ENCODE results near the gene NLRP7.
"Not testable (repeated sequence)": the region's sequence is repeated elsewhere in the genome, so short reads cannot be mapped to it uniquely, and the experiment has no call there.

NLRP7 gene

DNA sequence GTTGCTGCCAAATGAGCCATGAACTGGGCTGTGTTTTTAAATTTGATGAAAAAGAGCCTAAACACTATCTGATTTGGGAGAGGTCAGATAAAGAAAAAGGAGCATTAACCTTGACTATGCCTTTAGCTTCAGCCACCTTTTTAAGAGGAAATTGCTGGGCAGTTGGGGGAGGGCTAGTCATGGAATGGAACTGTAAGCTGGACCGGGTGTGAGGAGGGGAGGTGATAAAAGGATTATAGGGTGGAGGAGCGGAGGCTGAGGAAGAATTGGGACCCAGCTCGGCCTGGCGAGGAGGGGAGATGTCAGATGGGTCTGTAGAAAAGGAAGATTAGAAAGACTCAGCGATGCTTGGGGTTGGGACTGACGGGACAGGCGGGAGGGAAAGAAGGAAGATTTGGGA, 48.6 kb downstream of the NLRP7 start:
- H3K36me3 ChIP-seq (ENCODE audit: low read length); H3K9me2 ChIP-seq (replicated peaks; ENCODE audit: insufficient read depth, low read length); H3F3A ChIP-seq (ENCODE audit: insufficient read depth); H2AFZ ChIP-seq (ENCODE audit: low read depth, low read length, severe bottlenecking); H3K4me2 ChIP-seq (ENCODE audit: low read depth, low read length, poor library complexity, severe bottlenecking); H4K20me1 ChIP-seq (ENCODE audit: low read depth, low read length); H3K27ac ChIP-seq (ENCODE audit: low read depth, low read length); H3K9me3 ChIP-seq (ENCODE audit: insufficient read depth, low read length); H3K79me2 ChIP-seq (ENCODE audit: insufficient read depth, low read length); H3K4me3 ChIP-seq (ENCODE audit: insufficient read depth, low read length, poor library complexity, severe bottlenecking); H3K9ac ChIP-seq (ENCODE audit: low read length); H3K27me3 ChIP-seq (ENCODE audit: low read length): not testable (repeated sequence)

DNA sequence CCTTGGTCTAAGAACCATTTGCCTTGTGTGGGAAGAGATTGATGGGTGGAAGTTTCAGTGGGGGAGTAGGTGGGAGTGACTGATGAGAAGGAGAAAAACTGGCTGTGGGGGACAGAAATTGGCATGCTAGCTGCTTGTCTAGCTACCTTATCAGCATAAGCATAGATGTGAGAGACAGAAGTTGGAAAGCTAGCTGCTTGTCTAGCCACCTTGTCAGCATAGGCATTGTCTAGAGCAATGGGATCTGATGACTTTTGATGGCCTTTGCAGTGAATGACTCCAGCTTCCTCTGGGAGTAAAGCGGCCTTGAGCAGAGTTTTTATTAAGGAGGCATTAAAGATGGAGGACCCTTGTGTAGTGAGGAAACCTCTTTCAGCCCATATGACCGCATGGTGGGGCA, 51.3 kb downstream of the NLRP7 start:
- H4K20me1 ChIP-seq (ENCODE audit: low read depth, low read length) = no peaks in the 10 kb centered on the region
- H3K79me2 ChIP-seq (ENCODE audit: insufficient read depth, low read length) = no peaks in the 10 kb centered on the region
- H3K27me3 ChIP-seq (ENCODE audit: low read length) = no peaks in the 10 kb centered on the region

DNA sequence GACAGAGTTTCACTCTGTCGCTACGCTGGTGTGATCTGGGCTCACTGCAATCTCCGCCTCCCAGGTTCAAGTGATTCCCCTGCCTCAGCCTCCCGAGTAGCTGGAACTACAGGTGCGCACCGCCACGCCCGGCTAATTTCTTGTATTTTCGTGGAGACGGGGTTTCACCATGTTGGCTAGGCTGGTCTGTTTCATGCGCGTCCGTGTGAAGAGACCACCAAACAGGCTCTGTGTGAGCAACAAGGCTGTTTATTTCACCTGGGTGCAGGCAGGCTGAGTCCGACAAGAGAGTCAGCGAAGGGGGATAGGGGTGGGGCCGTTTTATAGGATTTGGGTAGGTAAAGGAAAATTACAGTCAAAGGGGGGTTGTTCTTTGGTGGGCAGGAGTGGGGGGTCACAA, 53.2 kb downstream of the NLRP7 start:
- H3K9me2 ChIP-seq (replicated peaks; ENCODE audit: insufficient read depth, low read length); H4K20me1 ChIP-seq (ENCODE audit: low read depth, low read length); H3K27me3 ChIP-seq (ENCODE audit: low read length); H3K4me3 ChIP-seq (ENCODE audit: insufficient read depth, low read length, poor library complexity, severe bottlenecking); H3F3A ChIP-seq (ENCODE audit: insufficient read depth); H3K36me3 ChIP-seq (ENCODE audit: low read length); H3K27ac ChIP-seq (ENCODE audit: low read depth, low read length); H3K79me2 ChIP-seq (ENCODE audit: insufficient read depth, low read length); H3K9me3 ChIP-seq (ENCODE audit: insufficient read depth, low read length); H2AFZ ChIP-seq (ENCODE audit: low read depth, low read length, severe bottlenecking); H3K9ac ChIP-seq (ENCODE audit: low read length); H3K4me2 ChIP-seq (ENCODE audit: low read depth, low read length, poor library complexity, severe bottlenecking): not testable (repeated sequence)

More for the DNA sequence above, 51.3 kb downstream of the NLRP7 start:
- H3K4me2 ChIP-seq (ENCODE audit: low read depth, low read length, poor library complexity, severe bottlenecking) = no peak overlapping the region
- H3K27ac ChIP-seq (ENCODE audit: low read depth, low read length) = no peak overlapping the region
- no peak overlapping the region for H3K4me3 ChIP-seq (ENCODE audit: insufficient read depth, low read length, poor library complexity, severe bottlenecking)
- no peaks in the 10 kb centered on the region for H3F3A ChIP-seq (ENCODE audit: insufficient read depth)
- H3K9me3 ChIP-seq (ENCODE audit: insufficient read depth, low read length) = no peaks in the 10 kb centered on the region
- no peak overlapping the region for H2AFZ ChIP-seq (ENCODE audit: low read depth, low read length, severe bottlenecking)
- TF ChIP-seq EZH2phosphoT487 (conservative IDR thresholded peaks at IDR 0.05; ENCODE audit: low read length) = no peak
- TF ChIP-seq, protein P1, sequence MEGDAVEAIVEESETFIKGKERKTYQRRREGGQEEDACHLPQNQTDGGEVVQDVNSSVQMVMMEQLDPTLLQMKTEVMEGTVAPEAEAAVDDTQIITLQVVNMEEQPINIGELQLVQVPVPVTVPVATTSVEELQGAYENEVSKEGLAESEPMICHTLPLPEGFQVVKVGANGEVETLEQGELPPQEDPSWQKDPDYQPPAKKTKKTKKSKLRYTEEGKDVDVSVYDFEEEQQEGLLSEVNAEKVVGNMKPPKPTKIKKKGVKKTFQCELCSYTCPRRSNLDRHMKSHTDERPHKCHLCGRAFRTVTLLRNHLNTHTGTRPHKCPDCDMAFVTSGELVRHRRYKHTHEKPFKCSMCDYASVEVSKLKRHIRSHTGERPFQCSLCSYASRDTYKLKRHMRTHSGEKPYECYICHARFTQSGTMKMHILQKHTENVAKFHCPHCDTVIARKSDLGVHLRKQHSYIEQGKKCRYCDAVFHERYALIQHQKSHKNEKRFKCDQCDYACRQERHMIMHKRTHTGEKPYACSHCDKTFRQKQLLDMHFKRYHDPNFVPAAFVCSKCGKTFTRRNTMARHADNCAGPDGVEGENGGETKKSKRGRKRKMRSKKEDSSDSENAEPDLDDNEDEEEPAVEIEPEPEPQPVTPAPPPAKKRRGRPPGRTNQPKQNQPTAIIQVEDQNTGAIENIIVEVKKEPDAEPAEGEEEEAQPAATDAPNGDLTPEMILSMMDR (IDR thresholded peaks at IDR 0.05; ENCODE audit: insufficient read depth, low read length, poor library complexity, severe bottlenecking) = no peak
- H3K36me3 ChIP-seq (ENCODE audit: low read length) = no peaks in the 10 kb centered on the region
- no peaks in the 10 kb centered on the region for H3K9me2 ChIP-seq (replicated peaks; ENCODE audit: insufficient read depth, low read length)
- no peak overlapping the region for H3K9ac ChIP-seq (ENCODE audit: low read length)

DNA sequence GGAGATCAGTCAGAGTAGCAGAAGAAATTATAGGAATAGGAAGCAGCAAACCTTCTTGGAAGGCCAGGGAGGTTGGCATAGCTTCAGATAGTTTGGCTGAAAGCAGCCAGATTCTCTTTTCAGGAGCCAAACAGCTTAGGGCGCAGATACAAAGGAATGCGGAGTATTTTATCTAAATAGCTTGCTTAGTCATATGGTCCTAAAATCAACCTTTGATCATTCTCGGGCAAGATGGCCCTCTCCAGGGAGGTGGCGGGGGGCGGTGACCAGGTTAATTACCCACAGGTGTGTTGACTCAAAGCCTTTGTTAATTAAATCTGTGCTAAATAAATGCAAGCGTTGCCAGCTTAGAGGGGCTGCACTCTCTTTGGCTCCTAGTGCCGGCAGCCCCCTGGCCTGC, 53.9 kb downstream of the NLRP7 start:
- Histone ChIP-seq H3K4me2 (ENCODE audit: low read depth, low read length, poor library complexity, severe bottlenecking) (no peak overlapping the region), H3K9me2 (replicated peaks; ENCODE audit: insufficient read depth, low read length) (no peaks in the 10 kb centered on the region), H3F3A (ENCODE audit: insufficient read depth) (no peaks in the 10 kb centered on the region), H3K27ac (ENCODE audit: low read depth, low read length) (no peak overlapping the region), H3K4me3 (ENCODE audit: insufficient read depth, low read length, poor library complexity, severe bottlenecking) (no peak overlapping the region), H3K9ac (ENCODE audit: low read length) (no peak overlapping the region), H2AFZ (ENCODE audit: low read depth, low read length, severe bottlenecking) (no peak overlapping the region), H3K9me3 (ENCODE audit: insufficient read depth, low read length) (no peaks in the 10 kb centered on the region), H4K20me1 (ENCODE audit: low read depth, low read length) (no peaks in the 10 kb centered on the region), H3K27me3 (ENCODE audit: low read length) (no peaks in the 10 kb centered on the region), H3K36me3 (ENCODE audit: low read length) (no peaks in the 10 kb centered on the region), H3K79me2 (ENCODE audit: insufficient read depth, low read length) (no peaks in the 10 kb centered on the region)
- no peak for TF ChIP-seq EZH2phosphoT487 (conservative IDR thresholded peaks at IDR 0.05; ENCODE audit: low read length)
- TF ChIP-seq, protein P1 (IDR thresholded peaks at IDR 0.05; ENCODE audit: insufficient read depth, low read length, poor library complexity, severe bottlenecking) = no peak
